Neural progenitor cell (in vitro differentiated cells): Measurements from ENCODE around the gene ADCY3. TPM values are rescaled to one million over a fixed set of nuclear protein-coding genes. Genes with fewer than 3 reads are reported as not detected.
"Not testable (repeated sequence)": the region's sequence is repeated elsewhere in the genome, so short reads cannot be mapped to it uniquely, and the experiment has no call there.

ENCODE experiments used
- DNase-seq: peaks from one replicate; pipeline ENCODE4 v3.0.0-alpha.2; 2016; ENCODE audit warnings: low spot score
- H2AFZ ChIP-seq: fragments of 200-600 bp; sonication (generic); replicated peaks from 2 replicates; pipeline ENCODE4 v1.6.1; 2016; ENCODE audit warnings: antibody characterized with exemption
- H3F3A ChIP-seq: fragments of 200-600 bp; sonication (generic); 2 replicates; pipeline ENCODE4 v1.6.1; 2016; ENCODE audit warnings: antibody characterized with exemption, low read depth
- H3K27ac ChIP-seq: fragments of 200-600 bp; sonication (generic); 2 replicates; pipeline ENCODE4 v1.5.1; 2016; ENCODE audit warnings: mild to moderate bottlenecking
- H3K27me3 ChIP-seq: fragments of 200-600 bp; sonication (generic); 2 replicates; pipeline ENCODE4 v1.6.1; 2016; ENCODE audit warnings: mild to moderate bottlenecking, moderate library complexity
- H3K36me3 ChIP-seq: fragments of 200-600 bp; sonication (generic); 2 replicates; pipeline ENCODE4 v1.5.1; 2016
- H3K4me1 ChIP-seq: fragments of 200-600 bp; sonication (generic); 2 replicates; pipeline ENCODE4 v1.6.1; 2016; ENCODE audit warnings: mixed run types
- H3K4me2 ChIP-seq: fragments of 200-600 bp; sonication (generic); 2 replicates; pipeline ENCODE4 v1.6.1; 2016
- H3K4me3 ChIP-seq: fragments of 200-600 bp; sonication (generic); 2 replicates; pipeline ENCODE4 v1.5.1; 2016
- H3K79me2 ChIP-seq: fragments of 200-600 bp; sonication (generic); 2 replicates; pipeline ENCODE4 v1.6.1; 2016; ENCODE audit warnings: low read depth
- H3K9ac ChIP-seq: fragments of 200-600 bp; sonication (generic); 2 replicates; pipeline ENCODE4 v1.6.1; 2016
- H3K9me3 ChIP-seq: fragments of 200-600 bp; sonication (generic); 2 replicates; pipeline ENCODE4 v1.5.1; 2016; ENCODE audit warnings: low read depth
- H4K20me1 ChIP-seq: fragments of 200-600 bp; sonication (generic); 2 replicates; pipeline ENCODE4 v1.6.1; 2016; ENCODE audit warnings: low read depth
- H3K27ac Mint-ChIP-seq: 3 replicates; pipeline ENCODE4 v1.8.0; 2021; ENCODE audit warnings: mixed read lengths
- H3K27me3 Mint-ChIP-seq: 2 replicates; pipeline ENCODE4 v1.8.0; 2022; ENCODE audit warnings: low read depth, mild to moderate bottlenecking, inconsistent platforms, moderate library complexity, mixed read lengths; ENCODE audit not compliant: insufficient read depth
- H3K36me3 Mint-ChIP-seq: 3 replicates; pipeline ENCODE4 v1.8.0; 2021; ENCODE audit warnings: mixed read lengths
- H3K4me1 Mint-ChIP-seq: 3 replicates; pipeline ENCODE4 v1.8.0; 2021; ENCODE audit warnings: mixed read lengths
- H3K4me3 Mint-ChIP-seq: 3 replicates; pipeline ENCODE4 v1.8.0; 2021; ENCODE audit warnings: mild to moderate bottlenecking, moderate library complexity, mixed read lengths
- H3K9me3 Mint-ChIP-seq: 3 replicates; pipeline ENCODE4 v1.8.0; 2020; ENCODE audit warnings: mixed read lengths
- CTCF ChIP-seq: fragments of 200-600 bp; sonication (generic); IDR thresholded peaks from 2 replicates; pipeline ENCODE4 v1.5.1; 2017; ENCODE audit warnings: antibody characterized with exemption, mild to moderate bottlenecking
- EZH2 ChIP-seq: fragments of 200-600 bp; sonication (generic); IDR thresholded peaks from 2 replicates; pipeline ENCODE4 v1.6.1; 2017; ENCODE audit warnings: antibody characterized with exemption, mild to moderate bottlenecking, moderate library complexity
- EZH2phosphoT487 ChIP-seq: fragments of 200-600 bp; sonication (generic); IDR thresholded peaks from 2 replicates; pipeline ENCODE4 v1.6.1; 2017; ENCODE audit warnings: antibody characterized with exemption
- total RNA-seq: library from RNA; depleted of rRNA; stranded (reverse); fragments of >200 nt; gene quantifications from 2 replicates; pipeline ENCODE4 v1.2.3, GENCODE V29; 2015; ENCODE audit warnings: low replicate concordance

Gene ADCY3
- total RNA-seq, 1 donor from 2014 or later = 25.3 TPM

GRCh38 chr2:24836706-24837105 lies 83.3 kb downstream of the ADCY3 start:
- Mint-ChIP-seq H3K4me1 (peaks cover 25% of the 10 kb centered on the region), H3K36me3 (peaks cover 26% of the 10 kb centered on the region), H3K4me3 (no peak overlapping the region), H3K9me3 (no peaks in the 10 kb centered on the region), H3K27ac (no peak overlapping the region), H3K27me3 (peaks cover 12% of the 10 kb centered on the region)
- DNase-seq = no peak
- H4K20me1 ChIP-seq = no peaks in the 10 kb centered on the region
- no peaks in the 10 kb centered on the region for H3K36me3 ChIP-seq
- H3K4me3 ChIP-seq = no peak overlapping the region
- H3K9me3 ChIP-seq = no peaks in the 10 kb centered on the region
- H3K9ac ChIP-seq = no peak overlapping the region
- no peaks in the 10 kb centered on the region for H3K79me2 ChIP-seq
- no peak overlapping the region for H3K4me2 ChIP-seq
- no peak overlapping the region for H3K27ac ChIP-seq
- TF ChIP-seq EZH2 = no peak
- TF ChIP-seq CTCF = no peak
- no peak for TF ChIP-seq EZH2phosphoT487
- H3K4me1 ChIP-seq = peaks cover 18% of the 10 kb centered on the region
- H2AFZ ChIP-seq = no peak overlapping the region
- H3F3A ChIP-seq = peaks cover 16% of the 10 kb centered on the region
- H3K27me3 ChIP-seq = no peaks in the 10 kb centered on the region

DNA sequence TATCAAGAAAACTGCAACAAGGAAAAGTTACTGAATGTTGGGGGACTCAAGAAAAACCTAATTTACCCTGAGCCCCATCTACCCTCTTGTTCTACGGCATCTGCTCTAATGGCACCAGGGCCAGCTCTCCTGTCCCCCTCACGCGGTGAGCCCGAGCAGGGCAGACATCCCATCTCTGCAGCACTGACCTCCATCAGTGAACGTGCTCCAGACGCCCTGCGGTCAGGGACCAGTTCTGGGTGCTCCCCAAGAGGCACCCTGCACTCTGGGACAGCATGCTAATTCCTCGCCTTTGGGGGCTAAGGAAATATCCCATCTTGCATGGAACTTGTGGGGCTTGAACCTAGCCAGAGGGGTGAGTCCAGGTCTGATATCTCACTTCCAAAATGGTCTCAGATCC lies 83.8 kb downstream of the ADCY3 start:
- no peak overlapping the region for H3K4me3 Mint-ChIP-seq
- H3K36me3 Mint-ChIP-seq = peaks cover 26% of the 10 kb centered on the region
- peak overlapping the region; percentile 46 for H3K27ac Mint-ChIP-seq

GRCh38 chr2:24835411-24835810 lies 84.6 kb downstream of the ADCY3 start:
- not testable (repeated sequence) for H2AFZ ChIP-seq, H3K4me3 ChIP-seq, H3K27ac Mint-ChIP-seq, DNase-seq, H3K79me2 ChIP-seq, H3K9me3 Mint-ChIP-seq, H3K27me3 ChIP-seq, H3K4me3 Mint-ChIP-seq, H3K9ac ChIP-seq, H3K9me3 ChIP-seq, H3K36me3 ChIP-seq, H3K4me2 ChIP-seq, H4K20me1 ChIP-seq, H3K27ac ChIP-seq
- H3K4me1 ChIP-seq = peaks cover 23% of the 10 kb centered on the region
- H3F3A ChIP-seq = peaks cover 20% of the 10 kb centered on the region
- Mint-ChIP-seq H3K36me3 (peaks cover 28% of the 10 kb centered on the region), H3K27me3 (peaks cover 10% of the 10 kb centered on the region), H3K4me1 (peaks cover 26% of the 10 kb centered on the region)

More for the DNA sequence above, 83.8 kb downstream of the ADCY3 start:
- no peak overlapping the region for H3K27ac ChIP-seq
- no peak overlapping the region for H3K4me2 ChIP-seq
- H3K9me3 Mint-ChIP-seq = no peaks in the 10 kb centered on the region
- no peak for DNase-seq
- no peak overlapping the region for H3K9ac ChIP-seq
- peaks cover 22% of the 10 kb centered on the region for H3K4me1 ChIP-seq
- H3K36me3 ChIP-seq = no peaks in the 10 kb centered on the region
- peaks cover 28% of the 10 kb centered on the region for H3K4me1 Mint-ChIP-seq
- no peaks in the 10 kb centered on the region for H3K27me3 ChIP-seq
- H3K79me2 ChIP-seq = no peaks in the 10 kb centered on the region
- H3K27me3 Mint-ChIP-seq = peaks cover 10% of the 10 kb centered on the region
- H2AFZ ChIP-seq = no peak overlapping the region
- H4K20me1 ChIP-seq = no peaks in the 10 kb centered on the region
- no peak overlapping the region for H3K4me3 ChIP-seq
- H3K9me3 ChIP-seq = no peaks in the 10 kb centered on the region
- TF ChIP-seq CTCF (no peak), EZH2 (no peak), EZH2phosphoT487 (no peak)
- H3F3A ChIP-seq = peaks cover 20% of the 10 kb centered on the region

DNA sequence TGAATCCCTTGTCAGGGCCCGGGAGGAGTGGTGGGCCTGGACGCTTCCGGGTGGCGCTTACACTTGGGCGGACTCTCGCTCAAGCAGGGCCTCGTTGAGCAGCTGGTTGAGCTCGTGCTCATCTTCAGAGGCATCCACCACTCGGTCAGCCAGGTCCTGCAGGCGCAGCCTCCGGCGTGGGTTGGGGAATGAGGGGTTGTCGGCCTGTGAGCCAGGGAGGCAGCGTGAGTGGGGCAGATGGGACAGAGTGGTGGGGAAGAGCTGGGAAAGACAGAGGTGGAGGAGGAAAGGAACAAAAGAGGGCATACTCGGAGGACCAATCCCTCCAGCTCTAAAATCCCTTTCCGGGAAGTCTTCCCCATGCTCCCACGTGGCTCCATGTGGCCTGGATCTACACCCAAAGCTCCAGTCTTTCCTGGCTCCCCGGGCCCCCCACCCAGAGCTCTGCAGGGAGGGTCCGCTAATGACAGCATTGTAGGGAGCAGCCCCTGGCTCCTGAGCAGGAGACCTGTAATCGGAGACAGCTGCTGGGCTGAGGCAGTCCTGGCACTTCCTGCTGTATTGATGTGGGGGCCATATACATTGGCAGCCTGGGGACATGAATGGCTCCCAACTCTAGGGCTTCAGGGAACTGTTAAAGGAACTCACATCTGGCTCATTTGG lies 85.2 kb downstream of the ADCY3 start:
- Histone ChIP-seq H3K4me1 (peaks cover 23% of the 10 kb centered on the region), H3K27me3 (no peaks in the 10 kb centered on the region), H3K9ac (no peak overlapping the region), H3K9me3 (no peaks in the 10 kb centered on the region), H3K4me3 (no peak overlapping the region), H3K27ac (no peak overlapping the region), H3K36me3 (no peaks in the 10 kb centered on the region), H3F3A (peaks cover 20% of the 10 kb centered on the region), H4K20me1 (no peaks in the 10 kb centered on the region), H2AFZ (no peak overlapping the region), H3K4me2 (no peak overlapping the region), H3K79me2 (no peaks in the 10 kb centered on the region)
- peaks cover 31% of the 10 kb centered on the region for H3K36me3 Mint-ChIP-seq
- no peak overlapping the region for H3K27ac Mint-ChIP-seq
- H3K4me1 Mint-ChIP-seq = peaks cover 29% of the 10 kb centered on the region
- no peaks in the 10 kb centered on the region for H3K9me3 Mint-ChIP-seq
- no peak overlapping the region for H3K4me3 Mint-ChIP-seq
- no peak for TF ChIP-seq EZH2
- TF ChIP-seq CTCF = no peak
- no peak for TF ChIP-seq EZH2phosphoT487
- H3K27me3 Mint-ChIP-seq = peaks cover 10% of the 10 kb centered on the region
- no peak for DNase-seq
